ENCODE measurements around the gene DUSP5. TPM values are rescaled to one million over a fixed set of nuclear protein-coding genes. Genes with fewer than 3 reads are reported as not detected.

The DUSP5 gene
- total and polyA plus RNA-seq, 10 of the 15 experiments (the other 5 are each of a cell fraction or from before 2014, with no cell fraction given) = 2.1 to 95.9 (median 23.4) TPM

- H3K9me3 ChIP-seq (replicated peaks; ENCODE audit: control insufficient read depth, insufficient read depth, low read length) = no peaks in the 10 kb centered on the region
- DNase-seq (ENCODE audit: low read depth, low spot score) (no peak), FAIRE-seq (no peak), ATAC-seq (no peak)
- H4K20me1 ChIP-seq (ENCODE audit: control insufficient read depth, insufficient read depth) = peaks cover 5% of the 10 kb centered on the region
- ChIA-PET SMC1A (ENCODE audit: uncharacterized antibody, unreplicated experiment) (interaction anchor here (0.9 to 1.8 kb wide), 5 partner anchors 12 to 155 kb away, joined by 3 read pairs; no protein-coding TSS in a partner anchor), RAD21 (ENCODE audit: unreplicated experiment) (no interaction called here), CTCF (no interaction called here), POLR2A (no interaction called here)
- TF ChIP-seq RBBP5 (conservative IDR thresholded peaks at IDR 0.05) (no peak), ZNF384 (IDR thresholded peaks at IDR 0.05; ENCODE audit: borderline replicate concordance, low read depth, low read length) (no peak), POLR2AphosphoS5 (IDR thresholded peaks at IDR 0.05; ENCODE audit: low read length) (peak; percentile 93)
- H2AFZ ChIP-seq (ENCODE audit: control insufficient read depth, low read depth, low read length) = no peak overlapping the region
- no peak overlapping the region for H3K4me3 ChIP-seq
- intact Hi-C loops (cut with micrococcal nuclease; ENCODE audit: unreplicated experiment) (no loop called here), in situ Hi-C loops (cut with MboI) (no loop called here)
- H3K79me2 ChIP-seq (ENCODE audit: control insufficient read depth, insufficient read depth, low read length) = peaks cover 11% of the 10 kb centered on the region
- H3K27me3 ChIP-seq (replicated peaks in 1 of 2; ENCODE audit: control insufficient read depth in 2 of 2, insufficient read depth in 2 of 2, low read length in 1 of 2) = no peaks in the 10 kb centered on the region
- H3K4me1 ChIP-seq (ENCODE audit: control insufficient read depth, insufficient read depth, low read length) = peaks cover under 1% of the 10 kb centered on the region; the same call in 1 of the 2 replicates
- BruUV-seq (replicated peaks) = TSS peak; percentile 4
- H3K27ac ChIP-seq (ENCODE audit: control insufficient read depth, insufficient read depth) = no peak overlapping the region
- WGBS (ENCODE audit: insufficient coverage, insufficient replicate concordance, low lambda C conversion rate, missing lambda C conversion rate) = 97% methylated on average over 3 of the region's 3 CpGs
- H3K4me2 ChIP-seq (ENCODE audit: control insufficient read depth, insufficient read depth) = no peak overlapping the region
- H3K9ac ChIP-seq (ENCODE audit: control insufficient read depth, insufficient read depth, low read length) = no peak overlapping the region
- H3K36me3 ChIP-seq (ENCODE audit: control insufficient read depth in 2 of 2, insufficient read depth in 2 of 2, low read length in 1 of 2) = peaks cover 50 to 51% of the 10 kb centered on the region in 2 experiments
Measured at GRCh38 chr10:110510730-110511129, 13.0 kb downstream of the DUSP5 start.

- Histone ChIP-seq H3K4me1 (ENCODE audit: control insufficient read depth, insufficient read depth, low read length) (no peaks in the 10 kb centered on the region), H4K20me1 (ENCODE audit: control insufficient read depth, insufficient read depth) (peaks cover 5% of the 10 kb centered on the region), H3K4me2 (ENCODE audit: control insufficient read depth, insufficient read depth) (no peak overlapping the region), H3K9ac (ENCODE audit: control insufficient read depth, insufficient read depth, low read length) (no peak overlapping the region), H3K36me3 (ENCODE audit: control insufficient read depth in 2 of 2, insufficient read depth in 2 of 2, low read length in 1 of 2) (peaks cover 43 to 46% of the 10 kb centered on the region in 2 experiments), H3K27me3 (replicated peaks in 1 of 2; ENCODE audit: control insufficient read depth in 2 of 2, insufficient read depth in 2 of 2, low read length in 1 of 2) (no peaks in the 10 kb centered on the region), H2AFZ (ENCODE audit: control insufficient read depth, low read depth, low read length) (no peak overlapping the region), H3K27ac (ENCODE audit: control insufficient read depth, insufficient read depth) (no peak overlapping the region), H3K9me3 (replicated peaks; ENCODE audit: control insufficient read depth, insufficient read depth, low read length) (no peaks in the 10 kb centered on the region), H3K4me3 (no peak overlapping the region), H3K79me2 (ENCODE audit: control insufficient read depth, insufficient read depth, low read length) (peaks cover 4% of the 10 kb centered on the region; the same call in 1 of the 2 replicates)
- BruUV-seq (replicated peaks) = no TSS peak
- in situ Hi-C loops (cut with MboI) (no loop called here), intact Hi-C loops (cut with micrococcal nuclease; ENCODE audit: unreplicated experiment) (no loop called here)
- SMC1A ChIA-PET (ENCODE audit: uncharacterized antibody, unreplicated experiment) = interaction anchor here (0.6 to 3.8 kb wide), 14 partner anchors 8 to 207 kb away, joined by 3 to 24 read pairs (median 3); partner anchors contain the start of gene SMNDC1
- no peak for DNase-seq (ENCODE audit: low read depth, low spot score)
- TF ChIP-seq REST (IDR thresholded peaks at IDR 0.05; ENCODE audit: low read depth, low read length) = no peak
- peak; percentile 54; the same call in 1 of the 2 replicates for TF ChIP-seq POLR2A (IDR thresholded peaks at IDR 0.05; ENCODE audit: low read depth, low read length)
- TF ChIP-seq POU2F2 (IDR thresholded peaks at IDR 0.05; ENCODE audit: borderline replicate concordance, low read depth, low read length) = peak; percentile 43; the same call in 1 of the 3 replicates
- peak; percentile 79 for TF ChIP-seq POLR2AphosphoS5 (IDR thresholded peaks at IDR 0.05; ENCODE audit: low read length)
- CTCF ChIA-PET = interaction anchor here (0.8 to 1.9 kb wide), 5 partner anchors 17 to 205 kb away, joined by 3 to 10 read pairs (median 4); no protein-coding TSS in a partner anchor
- RAD21 ChIA-PET (ENCODE audit: unreplicated experiment) = interaction anchor here (0.5 to 3.8 kb wide), 6 partner anchors 8 to 157 kb away, joined by 3 to 10 read pairs (median 6); no protein-coding TSS in a partner anchor
- WGBS (ENCODE audit: insufficient coverage, insufficient replicate concordance, low lambda C conversion rate, missing lambda C conversion rate) = 67% methylated on average over 6 of the region's 6 CpGs
- POLR2A ChIA-PET = interaction anchor here (0.5 to 1.6 kb wide), 3 partner anchors 9 to 49 kb away, joined by 4 to 5 read pairs (median 4); no protein-coding TSS in a partner anchor
- peak; percentile 2 for ATAC-seq
- FAIRE-seq = no peak
Measured at GRCh38 chr10:110511734-110512449, 14.2 kb downstream of the DUSP5 start.
